ENCODE measurements around the gene NCK2.

DNA sequence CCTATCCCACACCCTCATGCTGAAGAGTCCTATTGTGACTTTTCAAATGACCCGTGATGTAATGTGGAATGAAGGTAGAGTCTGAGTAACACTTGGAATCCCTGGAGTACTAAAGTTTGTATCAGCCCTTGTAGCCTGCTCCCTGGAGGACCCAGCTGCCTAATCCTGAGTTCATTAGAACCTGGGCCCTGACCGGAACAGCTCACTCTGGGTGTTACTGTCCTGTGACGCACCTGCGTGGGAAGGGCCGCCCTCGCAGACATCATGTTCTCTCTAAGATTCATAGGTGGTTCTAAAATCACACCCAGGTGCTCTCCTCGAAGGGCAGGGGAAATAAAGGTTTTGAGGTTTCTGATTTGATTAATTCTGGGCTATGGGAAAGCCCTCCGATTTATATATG is 62.3 kb downstream of the NCK2 start:
- TF ChIP-seq, protein P1, sequence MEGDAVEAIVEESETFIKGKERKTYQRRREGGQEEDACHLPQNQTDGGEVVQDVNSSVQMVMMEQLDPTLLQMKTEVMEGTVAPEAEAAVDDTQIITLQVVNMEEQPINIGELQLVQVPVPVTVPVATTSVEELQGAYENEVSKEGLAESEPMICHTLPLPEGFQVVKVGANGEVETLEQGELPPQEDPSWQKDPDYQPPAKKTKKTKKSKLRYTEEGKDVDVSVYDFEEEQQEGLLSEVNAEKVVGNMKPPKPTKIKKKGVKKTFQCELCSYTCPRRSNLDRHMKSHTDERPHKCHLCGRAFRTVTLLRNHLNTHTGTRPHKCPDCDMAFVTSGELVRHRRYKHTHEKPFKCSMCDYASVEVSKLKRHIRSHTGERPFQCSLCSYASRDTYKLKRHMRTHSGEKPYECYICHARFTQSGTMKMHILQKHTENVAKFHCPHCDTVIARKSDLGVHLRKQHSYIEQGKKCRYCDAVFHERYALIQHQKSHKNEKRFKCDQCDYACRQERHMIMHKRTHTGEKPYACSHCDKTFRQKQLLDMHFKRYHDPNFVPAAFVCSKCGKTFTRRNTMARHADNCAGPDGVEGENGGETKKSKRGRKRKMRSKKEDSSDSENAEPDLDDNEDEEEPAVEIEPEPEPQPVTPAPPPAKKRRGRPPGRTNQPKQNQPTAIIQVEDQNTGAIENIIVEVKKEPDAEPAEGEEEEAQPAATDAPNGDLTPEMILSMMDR (conservative IDR thresholded peaks at IDR 0.05; ENCODE audit: low read depth, low read length) = no peak
- TF ChIP-seq EZH2 (IDR thresholded peaks at IDR 0.05; ENCODE audit: borderline replicate concordance, low read depth, low read length, poor library complexity, severe bottlenecking) = no peak

All from A673 (cell line).